GM06990 (cell line): ENCODE measurements around the gene IL32.
A peak's percentile ranks its signal among the peaks of the same experiment; 100 is the strongest.
"Not testable (repeated sequence)": the region's sequence is repeated elsewhere in the genome, so short reads cannot be mapped to it uniquely, and the experiment has no call there.

Experiments used
- DNase-seq: peaks from one replicate; pipeline ENCODE4 v3.0.0-alpha.2; 2011; ENCODE audit not compliant: insufficient read length; ENCODE audit errors: extremely low read depth
- H3K27me3 ChIP-seq: replicated peaks from 2 replicates; pipeline ENCODE4 v1.6.0; 2011; ENCODE audit warnings: low read length; ENCODE audit not compliant: control insufficient read depth, insufficient read depth
- H3K36me3 ChIP-seq: 2 replicates; pipeline ENCODE4 v1.5.1; 2011; ENCODE audit warnings: low read length; ENCODE audit not compliant: control insufficient read depth, insufficient read depth
- H3K4me3 ChIP-seq: replicated peaks from 2 replicates; pipeline ENCODE4 v1.5.1; 2011; ENCODE audit warnings: low read depth, mild to moderate bottlenecking, control low read depth, low read length
- TF ChIP-seq, protein P1 (sequence below): IDR thresholded peaks from 2 replicates; pipeline ENCODE4 v1.5.1; 2011; ENCODE audit warnings: low read length, control low read depth, mild to moderate bottlenecking, inconsistent platforms; ENCODE audit not compliant: insufficient read depth, poor library complexity, severe bottlenecking

IL32 gene

DNA sequence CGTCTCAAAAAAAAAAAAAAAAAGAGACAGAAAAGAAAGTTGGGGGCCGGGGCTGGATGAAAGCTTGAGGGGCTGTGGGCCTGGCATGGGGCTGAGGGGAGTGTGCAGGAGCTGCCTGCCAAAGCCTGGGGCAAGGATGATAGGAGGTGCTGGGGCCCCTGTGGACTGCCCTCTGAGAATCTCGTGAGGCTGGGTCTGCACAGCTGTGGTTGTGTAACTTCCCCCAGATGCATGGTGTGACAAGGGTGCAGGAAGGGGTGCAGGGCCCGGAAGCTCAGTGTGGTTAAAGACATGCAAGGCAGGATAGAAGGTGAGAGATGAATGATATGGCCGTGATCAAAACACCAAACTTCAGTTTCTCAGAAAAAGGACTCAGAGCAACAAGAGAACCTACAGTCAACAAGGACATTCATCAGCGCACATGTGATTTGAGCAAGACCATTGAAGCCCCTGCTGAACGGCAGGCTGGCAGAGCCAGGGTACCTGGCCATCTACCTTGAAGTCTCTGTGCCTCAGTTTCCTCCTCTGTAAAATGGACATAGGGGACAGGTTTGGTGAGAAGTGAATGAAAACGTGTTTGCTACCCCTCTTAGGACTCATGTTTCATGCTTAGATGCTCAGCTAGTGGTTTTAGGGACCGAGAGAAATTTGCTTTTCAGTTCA is 9.6 kb downstream of the IL32 start:
- Histone ChIP-seq H3K27me3 (no peaks in the 10 kb centered on the region), H3K36me3 (no peaks in the 10 kb centered on the region), H3K4me3 (peak overlapping the region; percentile 10; the same call in 1 of the 2 replicates)
- peak; percentile 76 for DNase-seq
- TF ChIP-seq, protein P1, sequence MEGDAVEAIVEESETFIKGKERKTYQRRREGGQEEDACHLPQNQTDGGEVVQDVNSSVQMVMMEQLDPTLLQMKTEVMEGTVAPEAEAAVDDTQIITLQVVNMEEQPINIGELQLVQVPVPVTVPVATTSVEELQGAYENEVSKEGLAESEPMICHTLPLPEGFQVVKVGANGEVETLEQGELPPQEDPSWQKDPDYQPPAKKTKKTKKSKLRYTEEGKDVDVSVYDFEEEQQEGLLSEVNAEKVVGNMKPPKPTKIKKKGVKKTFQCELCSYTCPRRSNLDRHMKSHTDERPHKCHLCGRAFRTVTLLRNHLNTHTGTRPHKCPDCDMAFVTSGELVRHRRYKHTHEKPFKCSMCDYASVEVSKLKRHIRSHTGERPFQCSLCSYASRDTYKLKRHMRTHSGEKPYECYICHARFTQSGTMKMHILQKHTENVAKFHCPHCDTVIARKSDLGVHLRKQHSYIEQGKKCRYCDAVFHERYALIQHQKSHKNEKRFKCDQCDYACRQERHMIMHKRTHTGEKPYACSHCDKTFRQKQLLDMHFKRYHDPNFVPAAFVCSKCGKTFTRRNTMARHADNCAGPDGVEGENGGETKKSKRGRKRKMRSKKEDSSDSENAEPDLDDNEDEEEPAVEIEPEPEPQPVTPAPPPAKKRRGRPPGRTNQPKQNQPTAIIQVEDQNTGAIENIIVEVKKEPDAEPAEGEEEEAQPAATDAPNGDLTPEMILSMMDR: no peak

DNA sequence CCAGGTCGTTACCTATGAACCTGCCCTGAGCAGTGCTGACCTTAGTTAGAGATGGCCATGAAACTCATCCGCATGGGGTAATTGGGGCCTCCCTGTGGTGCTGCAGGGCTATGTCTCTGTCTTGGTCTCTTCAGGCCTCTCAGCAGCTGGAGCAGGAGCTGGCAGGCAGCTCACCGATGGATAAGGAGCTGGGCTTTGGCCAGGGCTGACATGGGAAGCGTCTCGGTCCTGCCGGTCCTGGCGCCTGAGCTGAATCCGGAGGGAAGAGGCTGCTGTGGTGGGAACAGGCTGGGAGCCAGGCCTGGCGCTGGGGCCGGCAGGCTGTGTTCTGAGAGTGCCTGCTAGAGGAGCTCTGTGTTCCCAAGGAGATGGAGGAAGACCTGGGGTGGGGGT is 10.1 kb downstream of the IL32 start:
- DNase-seq: no peak
- Histone ChIP-seq H3K27me3 (no peaks in the 10 kb centered on the region), H3K36me3 (no peaks in the 10 kb centered on the region), H3K4me3 (no peak overlapping the region)
- TF ChIP-seq, protein P1: no peak

DNA sequence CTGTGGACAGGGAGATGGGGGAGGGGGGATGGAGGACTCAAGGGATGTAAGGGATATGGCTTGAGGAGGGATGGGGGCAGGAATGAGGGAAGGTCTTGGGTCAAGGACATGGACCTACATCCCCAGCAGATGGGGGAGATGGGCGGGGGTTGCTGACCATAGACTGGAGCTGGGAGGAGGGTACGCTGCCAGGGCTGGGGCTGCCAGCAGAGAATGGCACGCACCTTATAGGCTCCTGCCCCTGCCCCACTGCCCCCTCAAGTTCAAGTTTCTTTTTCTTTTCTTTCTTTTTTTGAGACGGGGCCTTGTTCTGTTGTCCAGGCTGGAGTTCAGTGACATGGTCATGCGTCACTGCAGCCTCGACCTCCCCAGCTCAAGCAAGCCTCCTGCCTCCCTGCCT is 10.5 kb downstream of the IL32 start:
- not testable (repeated sequence) for H3K27me3 ChIP-seq, H3K36me3 ChIP-seq, H3K4me3 ChIP-seq, DNase-seq

DNA sequence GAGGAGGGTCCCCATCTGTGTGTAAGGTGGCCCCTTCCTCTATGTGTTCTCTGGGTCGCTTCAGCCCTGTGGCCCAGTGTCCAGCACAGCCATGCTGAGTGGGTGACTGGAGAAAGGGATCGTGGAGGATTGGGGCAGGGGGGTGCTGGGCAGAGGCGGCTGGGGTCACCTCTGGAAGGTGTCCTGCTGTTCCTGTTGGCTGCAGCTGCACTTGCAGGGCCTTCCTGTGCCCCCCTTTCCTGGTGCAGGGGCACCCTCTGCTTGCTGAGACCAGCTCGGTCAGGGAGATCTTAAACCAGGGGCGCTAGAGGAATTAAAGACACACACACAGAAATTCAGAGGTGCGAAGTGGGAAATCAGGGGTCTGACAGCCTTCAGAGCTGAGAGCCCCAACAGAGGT is 11.1 kb downstream of the IL32 start:
- no peaks in the 10 kb centered on the region for H3K27me3 ChIP-seq
- H3K4me3 ChIP-seq: peak overlapping the region; percentile 31
- H3K36me3 ChIP-seq: no peaks in the 10 kb centered on the region
- TF ChIP-seq, protein P1: no peak
- no peak for DNase-seq

DNA sequence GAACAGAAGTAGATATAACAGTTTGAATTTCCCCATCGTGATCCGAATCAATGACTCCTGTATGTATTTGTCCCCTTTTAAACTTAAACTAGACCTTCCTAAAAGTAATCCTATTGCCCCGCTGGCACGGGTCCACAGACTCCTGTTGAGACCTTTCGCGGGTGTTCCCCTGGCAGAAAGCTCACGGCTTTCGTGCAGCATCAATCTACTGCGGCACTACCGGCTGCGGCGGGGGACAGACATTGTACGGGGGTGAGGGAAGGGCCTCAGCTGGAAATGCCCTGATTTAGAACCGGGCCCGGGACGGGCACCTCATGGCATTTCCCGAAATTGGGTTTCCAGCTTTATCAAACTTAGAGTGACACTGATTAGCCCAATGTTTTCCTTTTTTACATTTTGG is 14.6 kb downstream of the IL32 start:
- Histone ChIP-seq H3K36me3 (no peaks in the 10 kb centered on the region), H3K4me3 (no peak overlapping the region), H3K27me3 (no peaks in the 10 kb centered on the region)
- DNase-seq: no peak
- TF ChIP-seq, protein P1: no peak

DNA sequence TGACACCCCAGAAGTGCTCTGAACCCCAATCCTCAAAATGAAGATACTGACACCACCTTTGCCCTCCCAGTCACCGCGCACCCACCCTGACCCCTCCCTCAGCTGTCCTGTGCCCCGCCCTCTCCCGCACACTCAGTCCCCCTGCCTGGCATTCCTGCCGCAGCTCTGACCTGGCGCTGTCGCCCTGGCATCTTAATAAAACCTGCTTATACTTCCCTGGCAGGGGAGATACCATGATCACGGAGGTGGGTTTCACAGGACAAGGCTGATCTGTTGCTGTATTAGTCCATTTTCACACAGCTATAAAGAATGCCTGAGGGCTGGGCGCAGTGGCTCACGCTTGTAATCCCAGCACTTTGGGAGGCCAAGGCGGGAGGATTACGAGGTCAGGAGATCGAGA is 16.5 kb downstream of the IL32 start:
- DNase-seq, H3K27me3 ChIP-seq, H3K4me3 ChIP-seq, H3K36me3 ChIP-seq: not testable (repeated sequence)

DNA sequence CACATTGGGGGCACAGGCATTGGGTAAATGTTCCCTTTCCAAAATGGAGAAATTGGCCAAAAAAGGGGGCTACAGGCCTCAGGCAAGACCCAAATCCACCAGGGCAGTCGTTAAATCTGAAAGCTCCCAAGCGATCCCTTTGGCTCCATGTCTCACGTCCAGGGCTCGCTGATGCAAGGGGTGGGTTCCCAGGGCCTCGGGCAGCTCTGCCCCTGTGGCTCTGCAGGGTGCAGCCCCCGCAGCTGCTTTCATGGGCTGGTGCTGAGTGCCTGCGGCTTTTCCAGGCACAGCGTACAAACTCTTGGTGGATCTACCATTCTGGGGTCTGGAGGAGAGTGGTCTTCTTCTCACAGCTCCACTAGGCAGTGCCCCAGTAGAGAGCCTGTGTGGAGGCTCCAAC is 18.0 kb downstream of the IL32 start:
- H3K4me3 ChIP-seq, H3K27me3 ChIP-seq, DNase-seq, H3K36me3 ChIP-seq: not testable (repeated sequence)
